ENCODE measurements around the gene PLD3.
A peak's percentile ranks its signal among the peaks of the same experiment; 100 is the strongest.
"Not testable (repeated sequence)": the region's sequence is repeated elsewhere in the genome, so short reads cannot be mapped to it uniquely, and the experiment has no call there.

Gene PLD3

GRCh38 chr19:40392123-40392522 lies 43.6 kb downstream of the PLD3 start:
- no peak for DNase-seq

- DNase-seq: no peak
Observed at GRCh38 chr19:40392894-40393517, 44.5 kb downstream of the PLD3 start.

GRCh38 chr19:40393894-40394815 lies 45.7 kb downstream of the PLD3 start:
- DNase-seq: no peak

GRCh38 chr19:40394816-40395210 lies 46.3 kb downstream of the PLD3 start:
- no peak for DNase-seq

GRCh38 chr19:40395956-40396355 lies 47.5 kb downstream of the PLD3 start:
- DNase-seq: no peak

GRCh38 chr19:40396886-40397567 lies 48.5 kb downstream of the PLD3 start:
- DNase-seq: no peak

GRCh38 chr19:40397568-40397906 lies 49.0 kb downstream of the PLD3 start:
- DNase-seq: no peak

- DNase-seq: peak; percentile 70
Observed at GRCh38 chr19:40398417-40399131, 50.1 kb downstream of the PLD3 start.

GRCh38 chr19:40400559-40400958 lies 52.1 kb downstream of the PLD3 start:
- DNase-seq: no peak

- peak; percentile 94 for DNase-seq
Observed at GRCh38 chr19:40403262-40403984, 54.9 kb downstream of the PLD3 start.

GRCh38 chr19:40407714-40408597 lies 59.5 kb downstream of the PLD3 start:
- DNase-seq: no peak

GRCh38 chr19:40408598-40408925 lies 60.1 kb downstream of the PLD3 start:
- DNase-seq: not testable (repeated sequence)

- DNase-seq: no peak
Observed at GRCh38 chr19:40410030-40410389, 61.5 kb downstream of the PLD3 start.

GRCh38 chr19:40411125-40411842 lies 62.8 kb downstream of the PLD3 start:
- DNase-seq: no peak

GRCh38 chr19:40411958-40412499 lies 63.5 kb downstream of the PLD3 start:
- no peak for DNase-seq

GRCh38 chr19:40412866-40413265 lies 64.4 kb downstream of the PLD3 start:
- DNase-seq: no peak

- DNase-seq: no peak
Observed at GRCh38 chr19:40413291-40413845, 64.9 kb downstream of the PLD3 start, which contains the start of gene PRX. Gene PRX (minus strand): TSS chr19:40413378. CDS start chr19:40407932, 5,446 bp downstream.

GRCh38 chr19:40414542-40415535 lies 66.3 kb downstream of the PLD3 start:
- DNase-seq: no peak

- DNase-seq: no peak
Observed at GRCh38 chr19:40415768-40416167, 67.3 kb downstream of the PLD3 start.

Data from activated CD4-positive, alpha-beta T cell treated with anti-CD3 and anti-CD28 coated beads, Interleukin-10, Interleukin-2, amounts not matched to agents 100 ng/mL and 50 ng/mL, durations not matched to agents 16 hours and 8 hours (primary cell).